ENCODE data around the gene DCLK1.
"Not testable (repeated sequence)": the region's sequence is repeated elsewhere in the genome, so short reads cannot be mapped to it uniquely, and the experiment has no call there.

DCLK1 gene

GRCh38 chr13:36031490-36031889, 99.7 kb downstream of the DCLK1 start:
- no peak for DNase-seq

DNA sequence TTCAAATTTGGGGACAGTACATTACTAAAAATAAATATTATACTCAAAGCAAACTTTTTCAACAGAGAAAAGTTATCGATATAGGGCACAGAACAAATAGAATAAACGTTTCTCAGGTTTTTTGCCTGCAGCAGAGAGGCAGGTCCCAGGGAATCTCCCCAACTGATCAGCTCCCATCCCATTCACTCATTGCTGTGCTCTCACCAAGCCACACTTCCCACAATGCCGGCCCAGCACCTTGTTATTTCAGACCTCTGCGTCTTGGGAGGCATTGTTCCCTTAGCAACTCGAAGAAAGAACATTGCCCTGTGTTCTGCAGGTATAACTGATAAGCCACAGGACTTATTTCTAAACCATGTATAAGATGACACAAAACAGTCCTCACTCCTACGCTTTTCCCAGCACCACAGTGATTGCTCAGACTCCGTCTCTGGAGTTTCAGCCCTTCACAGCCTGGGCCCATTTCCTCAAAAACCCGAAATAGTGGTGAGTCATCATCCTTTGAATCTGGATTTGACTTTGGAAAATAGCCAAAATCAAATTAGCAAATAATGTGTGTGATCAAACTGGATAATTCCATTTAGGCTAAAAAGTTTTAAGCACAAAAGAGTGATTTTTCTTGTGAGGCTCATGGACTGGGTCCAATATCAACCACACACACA, 100.4 kb downstream of the DCLK1 start:
- DNase-seq, result no peak

- no peak for DNase-seq
These were observed 102.0 kb downstream of the DCLK1 start for GRCh38 chr13:36029166-36029565.

DNA sequence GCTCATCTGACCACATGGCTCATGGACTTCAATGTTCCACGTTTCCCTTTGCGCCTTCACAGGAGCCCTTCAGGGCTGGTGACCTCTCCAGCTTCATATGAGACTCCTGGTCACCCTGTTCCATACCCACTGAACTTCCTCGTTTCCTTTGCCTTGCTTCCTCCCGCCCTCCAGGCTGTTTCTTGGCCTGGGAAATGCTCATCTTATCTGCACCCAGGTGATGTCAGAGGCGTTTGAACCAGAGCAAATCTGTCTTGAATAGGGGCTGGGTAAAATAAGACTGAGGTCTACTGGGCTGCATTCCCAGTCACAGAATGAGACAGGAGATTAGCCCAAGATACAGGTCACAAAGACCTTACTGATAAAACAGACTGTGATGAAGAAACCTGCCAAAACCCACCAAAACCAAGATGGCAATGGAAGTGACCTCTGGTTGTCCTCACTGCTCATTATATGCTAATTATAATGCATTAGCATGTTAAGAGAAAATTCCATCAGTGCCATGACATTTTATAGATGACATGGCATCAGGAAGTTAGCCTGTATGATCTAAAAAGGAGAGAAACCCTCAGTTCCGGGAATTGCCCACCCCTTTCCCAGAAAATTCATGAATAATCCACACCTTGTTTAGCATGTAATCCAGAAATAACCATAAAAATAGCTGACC, 102.7 kb downstream of the DCLK1 start:
- no peak for DNase-seq

- DNase-seq, result no peak
These were observed 104.7 kb downstream of the DCLK1 start for GRCh38 chr13:36026531-36026930.

- DNase-seq, result no peak
These were observed 116.4 kb downstream of the DCLK1 start for GRCh38 chr13:36014763-36015162.

DNA sequence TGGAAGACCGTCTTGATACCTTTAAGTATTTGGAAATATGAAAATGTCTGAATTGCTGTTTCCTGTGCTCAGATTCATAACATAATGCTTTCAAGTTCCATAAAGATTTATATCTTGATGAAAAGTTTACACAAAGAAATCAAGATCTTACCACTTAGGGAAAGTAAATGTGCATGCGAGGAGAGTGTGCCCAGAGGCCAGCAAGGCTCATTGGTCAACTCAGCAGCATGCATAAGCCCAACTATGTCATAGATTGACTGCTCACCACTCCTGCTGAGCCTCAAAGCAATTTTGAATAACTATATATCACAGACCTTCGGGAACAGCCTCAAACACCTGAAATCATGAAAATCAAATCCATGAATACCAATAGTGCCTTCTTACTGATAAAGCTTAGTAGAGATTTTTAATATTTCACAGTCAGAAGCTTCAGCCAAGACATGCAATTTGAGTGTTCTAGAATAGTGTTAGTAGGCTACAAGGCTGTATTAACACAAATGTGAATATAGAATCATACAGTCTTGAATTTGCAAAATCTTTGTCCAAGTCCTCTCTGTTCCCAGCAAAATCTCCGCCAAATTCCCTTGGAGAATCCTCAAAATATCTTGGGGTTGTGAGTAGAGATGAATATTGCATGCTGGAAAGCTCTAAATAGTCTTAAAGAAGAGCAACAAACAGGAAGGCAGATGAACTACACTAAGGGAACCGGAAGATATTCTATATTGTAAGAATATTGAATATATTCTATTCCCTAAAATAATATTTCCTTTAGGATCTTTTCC, 124.1 kb downstream of the DCLK1 start:
- no peak for DNase-seq

- no peak for DNase-seq
These were observed 124.8 kb downstream of the DCLK1 start for GRCh38 chr13:36006347-36006746.

GRCh38 chr13:36001561-36001960, 129.6 kb downstream of the DCLK1 start:
- no peak for DNase-seq

GRCh38 chr13:36000028-36000427, 131.2 kb downstream of the DCLK1 start:
- DNase-seq, result no peak

DNA sequence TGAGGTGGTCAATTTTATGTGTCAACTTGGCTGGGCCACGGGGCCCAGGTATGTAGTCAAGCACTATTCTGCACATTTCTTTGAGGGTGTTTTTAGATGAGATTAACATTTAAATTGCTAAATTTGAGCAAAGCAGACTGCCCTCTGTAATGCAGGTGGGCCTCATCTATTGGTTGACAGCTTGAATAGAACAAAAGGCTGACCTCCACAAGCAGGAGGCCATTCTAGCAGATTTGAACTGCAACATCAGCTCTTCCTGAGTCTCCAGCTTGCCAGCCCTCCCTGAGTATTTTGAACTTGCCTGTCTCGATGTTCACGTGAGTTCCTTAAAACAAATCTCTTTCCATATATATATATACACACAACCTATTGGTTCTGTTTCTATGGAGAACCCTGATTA, 134.8 kb downstream of the DCLK1 start:
- no peak for DNase-seq

DNA sequence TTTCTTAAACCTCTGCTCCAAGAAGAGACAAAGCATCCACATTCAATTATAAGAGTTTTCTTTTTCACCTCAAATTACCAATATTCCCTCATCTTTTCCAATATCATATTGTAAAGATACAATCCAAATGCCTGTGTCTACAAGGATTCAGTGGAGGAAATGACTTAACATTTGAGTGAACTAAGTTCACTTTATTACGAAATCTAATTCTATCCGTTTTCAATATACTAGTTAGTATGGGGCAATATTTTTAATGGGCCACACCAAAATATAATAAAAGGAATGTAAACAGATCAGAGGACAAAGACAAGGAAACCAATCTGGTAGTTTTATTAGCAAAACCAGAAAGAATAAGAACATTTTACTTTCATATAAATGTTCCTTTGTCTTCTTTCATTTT, 136.0 kb downstream of the DCLK1 start:
- no peak for DNase-seq

DNA sequence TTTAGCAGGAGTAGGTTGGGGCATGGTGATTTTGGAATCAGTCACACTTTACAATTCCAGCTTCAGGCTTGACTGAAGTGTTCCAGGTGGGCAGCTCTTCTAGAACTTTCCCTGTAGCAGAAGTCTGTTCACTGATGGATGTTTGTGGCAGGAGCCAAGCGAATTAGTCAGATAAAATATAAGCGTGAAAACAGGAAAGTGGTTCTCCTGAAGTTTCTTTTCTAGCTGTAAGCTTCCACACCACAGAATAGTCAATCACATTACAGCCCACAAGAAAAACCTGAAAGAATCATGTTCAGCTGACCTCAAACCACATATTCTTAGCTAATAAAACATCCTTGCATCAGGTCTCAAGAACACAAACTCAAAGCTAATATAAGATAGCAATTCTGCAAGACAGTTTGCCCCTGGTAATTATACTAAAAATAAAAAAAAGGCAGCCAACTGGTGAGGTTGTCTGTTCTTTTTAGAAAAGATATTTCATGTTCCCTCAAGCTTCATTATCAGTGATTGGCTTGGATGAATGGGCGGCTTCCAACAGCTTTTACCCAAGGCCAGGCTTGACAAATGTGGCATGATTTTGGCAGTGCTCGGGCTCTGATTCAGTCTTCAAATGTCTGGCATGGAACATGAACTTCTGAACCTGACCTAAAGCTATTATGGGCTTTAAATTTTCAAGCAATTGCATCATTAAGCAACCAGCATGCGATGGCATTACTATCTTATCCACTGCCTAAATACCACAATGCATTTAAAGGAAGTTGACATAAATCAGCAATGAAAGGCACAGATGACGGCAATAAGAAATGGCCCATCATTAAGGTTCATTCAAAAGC, 136.8 kb downstream of the DCLK1 start:
- DNase-seq, result no peak

- DNase-seq, result no peak
These were observed 137.5 kb downstream of the DCLK1 start for GRCh38 chr13:35993686-35994085.

GRCh38 chr13:35992964-35993363, 138.2 kb downstream of the DCLK1 start:
- no peak for DNase-seq

DNA sequence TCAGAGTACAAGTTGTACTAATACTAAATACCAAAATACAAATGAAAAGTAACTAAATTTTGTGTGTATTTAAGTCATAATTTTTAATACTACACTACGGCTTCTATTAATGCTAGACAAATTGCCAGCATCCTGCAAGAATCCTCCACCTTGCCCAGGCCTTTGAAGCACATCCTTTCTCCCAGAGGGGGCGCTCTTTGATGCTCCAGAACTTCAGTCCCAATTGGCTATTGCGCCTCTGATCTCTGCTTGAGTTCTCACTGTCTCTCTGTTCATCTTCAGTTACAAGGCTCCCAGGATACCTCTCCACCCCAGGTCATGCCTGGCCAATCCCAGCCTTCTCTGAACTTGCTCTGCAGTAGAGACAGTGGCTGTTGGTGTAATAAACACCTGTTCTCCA, 141.0 kb downstream of the DCLK1 start:
- DNase-seq, result no peak

DNA sequence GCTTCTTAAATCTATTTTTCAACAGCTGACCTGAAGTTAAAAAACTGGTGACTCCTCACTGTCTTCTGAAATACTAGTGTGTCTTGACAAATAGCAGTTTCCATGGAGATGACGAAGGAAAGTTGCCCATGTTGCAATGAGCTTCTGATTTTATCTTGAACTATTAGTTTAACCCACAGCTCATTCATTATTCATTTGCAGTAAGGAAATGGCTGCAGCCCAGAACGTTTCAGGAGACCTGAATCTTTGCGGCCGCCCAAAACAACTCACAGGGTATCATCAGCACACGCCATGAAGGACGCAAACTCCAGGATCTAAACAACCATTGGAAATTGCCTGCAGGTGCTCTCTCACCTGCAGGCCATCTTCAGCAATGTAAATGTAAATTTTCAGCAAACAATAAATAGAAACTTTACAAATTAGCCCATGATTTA, 142.5 kb downstream of the DCLK1 start:
- DNase-seq, result no peak

GRCh38 chr13:35987572-35988513, 143.3 kb downstream of the DCLK1 start:
- DNase-seq, result no peak

DNA sequence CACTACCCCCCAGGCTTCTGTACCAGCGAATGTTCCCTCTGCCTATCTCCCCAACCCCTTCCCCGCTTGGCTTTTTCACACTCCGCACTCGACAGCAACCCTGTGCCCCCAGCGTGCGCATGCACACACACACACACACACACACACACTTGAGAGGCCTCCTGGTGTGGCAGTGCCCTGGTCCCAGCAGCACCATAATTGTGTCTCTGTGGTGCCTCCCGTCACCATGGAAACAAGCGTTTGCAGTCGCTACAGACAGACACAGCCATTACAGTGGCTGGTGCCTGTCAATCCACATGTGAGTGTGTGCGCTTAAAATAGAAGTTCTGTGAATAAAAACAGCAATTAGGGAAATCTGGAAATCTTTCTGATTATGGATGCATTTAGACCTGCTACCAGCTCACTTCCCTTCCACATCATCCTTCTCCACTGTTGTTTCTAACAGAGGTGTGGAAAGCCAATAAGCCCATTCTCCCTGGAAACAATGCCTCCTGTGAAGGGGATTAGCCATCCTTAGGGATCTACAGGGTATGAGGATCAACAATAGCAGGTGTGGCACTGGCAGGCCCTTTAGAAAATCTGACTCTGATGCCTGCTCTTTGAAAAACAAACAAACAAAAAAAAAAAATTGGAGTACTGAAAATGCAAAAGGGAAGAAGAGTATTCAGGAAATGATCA, 146.3 kb downstream of the DCLK1 start:
- no peak for DNase-seq

DNA sequence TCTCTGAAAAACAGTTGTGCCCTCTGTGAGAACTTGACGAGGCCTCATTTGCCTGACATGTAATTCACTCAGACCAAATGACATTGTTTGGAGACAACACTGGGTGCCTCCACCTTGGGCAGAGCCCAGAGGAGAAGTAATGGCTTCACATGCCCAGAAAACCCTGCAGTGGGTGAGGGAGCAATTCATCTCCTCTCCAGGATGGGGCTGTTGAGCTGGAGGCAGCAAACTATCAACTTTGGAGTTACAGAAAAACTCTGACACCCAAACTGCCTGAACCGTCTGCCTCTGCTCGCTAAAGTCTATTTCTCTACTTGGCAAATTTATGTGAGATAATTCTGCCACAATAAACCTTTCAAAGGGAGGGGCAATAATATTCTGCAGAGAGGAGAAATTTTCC, 146.9 kb downstream of the DCLK1 start:
- DNase-seq, result no peak

GRCh38 chr13:35983703-35984102, 147.5 kb downstream of the DCLK1 start:
- not testable (repeated sequence) for DNase-seq

Measured in activated CD4-positive, alpha-beta T cell treated with anti-CD3 and anti-CD28 coated beads, Interleukin-2, Interleukin-6, amounts not matched to agents 100 ng/mL and 50 ng/mL, durations not matched to agents 16 hours and 8 hours (primary cell).